GM18519 (cell line): ENCODE data around the gene CADPS2.
"Not testable (repeated sequence)": the region's sequence is repeated elsewhere in the genome, so short reads cannot be mapped to it uniquely, and the experiment has no call there.

Source experiments
- ATAC-seq: cut with Tn5 transposase; IDR thresholded peaks from one replicate; pipeline ENCODE4 v1.9.1; 2021; ENCODE audit warnings: mild to moderate bottlenecking, moderate library complexity; ENCODE audit not compliant: unreplicated experiment, low FRiP score

The CADPS2 gene

DNA sequence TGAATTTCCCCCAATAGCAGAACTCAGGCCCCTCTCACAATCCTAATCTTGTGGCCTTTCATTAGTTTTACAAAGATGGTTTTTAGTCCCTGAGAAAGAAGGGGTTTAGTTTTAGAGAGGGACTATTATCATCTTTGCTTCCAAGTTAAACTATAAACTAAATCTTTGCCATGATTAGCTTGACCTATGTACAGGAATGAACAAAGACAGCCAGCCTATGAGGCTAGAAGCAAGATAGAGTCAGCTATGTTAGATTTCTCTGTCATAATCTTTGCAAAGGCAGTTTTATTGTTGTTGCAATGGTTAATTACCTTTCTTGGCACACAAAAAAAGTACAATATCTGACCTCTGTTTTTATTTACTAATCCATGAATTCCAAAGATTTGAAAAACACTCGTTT is 206.4 kb downstream of the CADPS2 start:
- no peak for ATAC-seq

DNA sequence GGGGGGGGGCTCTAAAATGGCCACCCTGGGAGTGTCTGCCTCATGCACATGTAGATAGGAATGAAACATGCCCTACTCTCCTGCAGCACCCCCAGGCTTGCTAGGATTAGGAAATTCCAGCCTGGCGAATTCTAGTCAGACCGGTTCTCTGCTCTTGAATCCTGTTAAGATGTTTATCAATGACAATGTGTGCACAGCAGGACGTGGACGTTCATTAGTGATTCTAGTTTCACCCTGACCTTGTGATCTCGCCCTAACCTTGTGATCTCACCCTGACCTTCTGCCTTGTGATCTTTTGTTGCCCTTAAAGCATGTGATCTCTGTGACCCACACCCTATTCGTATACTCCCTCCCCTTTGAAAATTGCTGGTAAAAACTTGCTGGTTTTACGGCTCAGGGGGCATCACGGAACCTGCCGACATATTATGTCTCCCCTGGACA is 207.0 kb downstream of the CADPS2 start:
- not testable (repeated sequence) for ATAC-seq

DNA sequence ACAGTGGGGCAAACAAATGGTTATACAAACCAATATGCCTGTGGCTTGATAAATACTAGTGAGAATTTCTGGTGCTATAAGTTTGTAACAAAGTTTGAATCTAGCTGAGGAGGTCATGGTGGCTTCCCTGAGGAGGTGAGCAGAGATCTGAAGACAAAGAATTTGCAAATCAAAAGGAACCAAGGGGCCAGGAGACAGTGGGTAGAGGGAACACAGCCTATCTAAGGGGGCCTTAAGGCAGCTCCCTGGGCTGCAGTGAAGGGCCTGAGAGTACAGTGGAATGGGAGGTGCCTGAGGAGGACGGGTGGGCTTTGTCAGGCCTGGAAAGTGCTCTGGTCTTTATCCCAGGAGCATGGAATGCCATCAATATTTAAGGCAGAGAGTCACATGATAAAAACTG is 209.1 kb downstream of the CADPS2 start:
- ATAC-seq: no peak

DNA sequence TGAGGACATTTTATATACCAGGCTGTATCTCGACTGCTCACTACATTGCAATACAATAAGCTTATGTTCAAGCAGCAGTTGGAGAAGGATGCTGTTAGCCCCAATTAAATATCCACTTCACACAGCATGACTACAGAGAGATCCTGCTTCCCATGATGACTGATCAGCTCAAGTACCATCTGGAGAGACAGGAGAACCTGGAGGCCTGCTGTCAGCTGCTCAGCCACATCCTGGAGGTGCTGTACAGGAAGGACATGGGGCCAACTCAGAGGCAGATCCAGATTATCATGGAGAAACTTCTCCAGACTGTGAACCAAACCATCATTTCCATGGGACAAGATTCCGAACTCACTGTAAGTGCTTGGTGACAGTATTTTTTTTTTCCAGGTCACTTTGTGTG is 209.8 kb downstream of the CADPS2 start:
- no peak for ATAC-seq

DNA sequence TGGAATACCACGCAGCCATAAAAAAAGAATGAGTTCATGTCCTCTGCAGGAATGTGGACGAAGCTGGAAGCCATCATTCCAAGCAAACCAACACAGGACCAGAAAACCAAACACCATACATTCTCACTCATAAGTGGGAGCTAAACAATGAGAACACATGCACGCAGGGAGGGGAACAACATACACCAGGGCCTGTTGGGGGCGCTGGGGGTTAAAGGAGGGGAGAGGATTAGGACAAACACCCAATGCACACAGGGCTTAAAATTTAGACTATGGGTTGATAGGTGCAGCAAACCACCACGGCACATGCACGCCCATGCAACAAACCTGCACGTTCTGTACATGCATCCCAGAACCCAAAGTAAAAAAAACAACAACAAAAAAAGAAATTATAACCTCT is 210.6 kb downstream of the CADPS2 start:
- ATAC-seq: no peak

DNA sequence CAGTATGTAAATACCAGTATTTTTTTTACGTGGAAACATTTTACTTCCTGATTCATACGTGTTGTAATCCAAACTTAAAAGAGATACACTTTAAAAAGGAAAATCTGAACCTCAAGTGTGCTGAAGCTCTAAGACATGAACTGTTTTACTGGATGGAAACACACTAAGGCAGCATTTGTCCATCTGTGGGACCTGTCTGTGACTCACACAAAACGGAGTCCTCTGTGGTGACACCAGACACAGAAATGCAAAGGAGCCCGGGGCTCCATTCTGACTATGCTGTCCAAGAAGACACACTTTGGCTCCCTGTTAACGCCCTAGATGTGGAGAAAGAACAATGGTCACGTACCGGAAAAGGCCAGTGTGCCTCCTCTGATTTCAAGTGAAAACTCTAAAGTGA is 211.2 kb downstream of the CADPS2 start:
- no peak for ATAC-seq

DNA sequence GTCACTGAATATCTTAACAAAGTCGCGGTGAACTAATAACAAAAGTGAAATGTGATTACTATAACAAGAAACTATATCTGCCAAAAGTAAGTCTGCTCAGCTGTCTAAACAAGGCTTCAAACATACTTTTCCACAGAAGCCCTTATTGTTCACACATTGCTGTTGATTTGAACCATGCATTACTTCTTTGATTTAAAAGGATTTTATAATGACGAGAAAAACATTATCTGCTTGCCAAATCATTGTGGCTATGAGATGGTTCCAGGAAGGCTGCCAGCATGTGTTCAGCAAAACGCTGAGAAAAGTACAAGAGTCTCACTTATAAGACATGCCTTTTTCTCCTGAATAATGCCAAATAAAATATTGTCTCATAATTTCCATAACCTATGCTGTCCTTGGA is 211.8 kb downstream of the CADPS2 start:
- no peak for ATAC-seq

DNA sequence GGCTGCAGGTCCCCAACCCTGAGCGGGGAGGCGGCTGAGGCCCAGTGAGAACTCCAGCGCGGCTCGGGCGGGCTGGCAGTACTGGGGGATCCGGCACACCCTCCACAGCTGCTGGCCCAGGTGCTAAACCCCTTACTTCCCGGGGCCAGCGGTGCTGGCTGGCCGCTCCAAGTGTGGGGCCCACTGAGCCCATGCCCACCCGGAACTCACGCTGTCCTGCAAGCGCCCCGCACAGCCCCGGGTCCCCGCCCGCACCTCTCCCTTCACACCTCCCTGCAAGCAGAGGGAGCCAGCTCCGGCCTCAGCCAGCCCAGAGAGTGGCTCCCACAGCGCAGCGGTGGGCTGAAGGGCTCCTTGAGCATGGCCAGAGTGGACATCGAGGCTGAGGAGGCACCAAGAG is 212.3 kb downstream of the CADPS2 start:
- no peak for ATAC-seq

DNA sequence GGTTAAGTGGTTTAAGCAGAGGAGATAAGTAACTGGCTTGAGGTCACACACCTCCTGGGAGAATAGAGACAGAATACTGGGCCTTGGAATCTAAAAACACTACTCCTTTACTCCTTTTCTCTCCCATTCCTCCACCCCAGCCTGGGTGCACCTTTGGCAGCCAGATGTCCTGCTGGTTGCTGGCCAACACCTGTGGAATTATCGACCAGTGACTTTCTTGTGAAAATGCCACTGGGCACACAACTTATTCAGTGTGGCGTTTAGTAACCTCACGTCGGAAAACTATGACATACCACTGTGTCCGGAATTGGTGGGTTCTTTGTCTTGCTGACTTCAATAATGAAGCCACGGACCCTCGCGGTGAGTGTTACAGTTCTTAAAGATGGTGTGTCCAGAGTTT is 213.7 kb downstream of the CADPS2 start:
- no peak for ATAC-seq

DNA sequence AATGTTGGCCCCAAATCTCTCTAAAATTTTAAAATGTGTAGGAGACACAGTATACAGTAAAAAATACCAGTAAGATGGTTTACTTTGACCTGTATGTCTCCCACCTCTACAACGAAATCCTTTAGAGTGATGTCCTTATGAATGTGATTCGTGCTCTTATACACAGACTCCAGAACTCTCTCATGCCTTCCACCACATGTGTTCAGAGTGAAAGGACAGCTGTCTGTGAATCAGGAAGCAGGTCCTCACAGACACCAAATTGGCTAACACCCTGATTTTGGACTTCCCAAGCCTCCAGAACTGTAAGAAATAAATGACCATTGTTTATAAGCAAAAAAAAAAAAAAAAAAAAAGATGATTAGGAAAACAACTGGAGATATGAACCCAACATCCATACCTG is 222.5 kb downstream of the CADPS2 start:
- no peak for ATAC-seq

DNA sequence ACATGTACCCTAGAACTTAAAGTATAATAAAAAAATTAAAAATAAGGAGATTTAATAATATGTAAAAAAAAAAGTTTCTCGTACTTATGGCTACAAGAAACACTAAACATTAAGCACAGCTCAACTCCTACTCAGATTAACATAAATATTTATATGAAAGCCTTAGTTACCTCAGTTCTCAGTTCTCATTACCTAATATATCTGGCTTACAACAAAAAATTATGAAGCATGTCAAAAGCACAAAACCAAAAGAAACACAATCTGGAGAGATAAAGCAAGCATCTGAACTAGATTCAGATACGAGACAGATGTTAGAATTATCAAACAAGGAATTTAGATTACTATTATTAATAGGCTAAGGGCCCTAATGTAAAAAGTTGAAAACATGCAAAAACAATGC is 227.4 kb downstream of the CADPS2 start:
- no peak for ATAC-seq

DNA sequence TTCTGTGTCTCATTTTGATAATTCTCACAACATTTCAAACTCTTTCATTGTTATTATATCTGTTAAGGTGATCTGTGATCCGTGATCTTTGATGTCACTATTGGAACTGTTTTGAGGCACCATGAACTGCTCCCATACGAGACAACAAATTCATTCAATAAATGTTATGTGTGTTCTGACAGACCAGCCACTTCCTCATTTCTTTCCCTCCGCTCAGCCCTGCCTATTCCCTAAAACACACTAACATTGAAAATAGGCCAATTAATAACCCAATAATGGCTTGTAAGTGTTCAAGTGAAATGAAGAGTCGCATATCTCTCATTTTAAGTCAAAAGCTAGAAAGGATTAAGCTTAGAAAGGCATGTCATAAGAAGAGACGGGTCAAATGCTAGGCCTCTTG is 232.6 kb downstream of the CADPS2 start:
- ATAC-seq: no peak

DNA sequence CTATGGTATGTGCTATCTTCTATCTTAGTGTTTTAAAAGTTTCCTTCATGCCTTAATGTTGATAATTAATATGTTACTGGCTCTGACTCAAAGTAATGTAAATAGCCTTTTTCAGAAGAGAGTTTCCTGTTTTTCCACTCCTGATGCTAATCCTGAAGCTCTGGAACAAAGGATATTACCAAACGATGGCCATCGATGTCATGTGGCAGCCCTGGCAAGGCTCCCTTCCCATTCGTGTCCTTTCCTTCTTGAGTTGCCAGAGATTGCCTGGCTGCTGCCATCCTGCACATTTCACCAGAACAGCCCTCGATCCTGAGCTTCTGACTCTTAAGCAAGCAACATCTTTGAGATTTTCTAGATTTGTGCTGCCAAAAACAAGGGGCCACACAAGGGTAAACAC is 233.4 kb downstream of the CADPS2 start:
- no peak for ATAC-seq

DNA sequence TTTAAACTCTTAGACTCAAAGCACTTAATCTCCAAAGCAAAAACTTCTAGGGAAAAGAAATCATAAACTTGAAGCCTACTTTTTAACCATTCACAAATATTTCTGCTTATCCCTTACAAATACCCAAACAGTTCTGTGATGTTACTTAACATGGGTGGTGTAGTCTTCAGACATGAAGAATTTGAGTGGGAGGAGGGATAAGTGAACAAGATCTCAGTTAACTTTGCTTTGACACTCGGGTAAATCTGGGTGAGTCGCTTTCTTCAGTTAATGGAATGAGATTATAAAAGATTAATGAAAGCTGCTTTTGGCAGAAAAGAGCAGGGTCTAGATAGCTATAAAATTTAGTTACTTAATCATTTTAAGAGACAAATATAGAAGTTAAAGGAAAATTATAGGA is 234.8 kb downstream of the CADPS2 start:
- ATAC-seq: no peak

DNA sequence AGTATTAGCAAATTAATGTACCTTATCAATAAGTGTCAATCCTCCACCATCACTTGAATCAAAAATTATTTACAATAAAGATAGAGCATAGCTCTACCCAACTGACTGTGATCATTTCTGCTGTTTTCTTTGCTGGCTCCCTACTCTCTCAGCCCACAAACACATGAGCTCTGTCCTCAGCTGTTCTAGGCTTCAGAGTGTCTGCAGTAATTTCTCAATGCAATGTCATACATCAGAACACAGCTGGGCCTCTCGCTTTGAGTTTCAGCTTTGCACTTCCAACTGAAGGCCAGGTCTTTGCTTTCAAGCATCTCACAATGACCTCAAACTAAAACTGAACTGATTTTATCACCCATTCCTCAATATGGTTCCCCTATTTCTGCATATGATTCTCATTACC is 243.0 kb downstream of the CADPS2 start:
- no peak for ATAC-seq

DNA sequence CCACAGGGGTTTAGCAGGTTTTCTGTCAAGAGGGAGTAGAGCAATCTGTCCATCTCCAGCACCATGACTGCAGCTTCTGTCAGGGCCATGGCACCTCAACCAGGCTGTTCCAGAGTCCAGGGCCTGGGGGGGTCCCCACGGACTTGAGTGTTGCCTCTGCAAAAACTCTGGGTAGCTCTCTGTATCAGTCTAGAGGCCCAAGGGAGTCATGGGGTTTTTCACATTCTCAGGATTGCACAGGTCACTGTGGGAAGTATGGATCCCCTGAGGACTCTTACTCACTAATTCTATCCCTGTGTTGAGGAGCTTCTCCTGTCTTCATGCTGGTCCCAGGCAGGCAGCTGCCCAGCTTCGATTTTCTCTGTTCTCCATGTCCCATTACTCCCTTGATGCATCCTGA is 247.8 kb downstream of the CADPS2 start:
- no peak for ATAC-seq

DNA sequence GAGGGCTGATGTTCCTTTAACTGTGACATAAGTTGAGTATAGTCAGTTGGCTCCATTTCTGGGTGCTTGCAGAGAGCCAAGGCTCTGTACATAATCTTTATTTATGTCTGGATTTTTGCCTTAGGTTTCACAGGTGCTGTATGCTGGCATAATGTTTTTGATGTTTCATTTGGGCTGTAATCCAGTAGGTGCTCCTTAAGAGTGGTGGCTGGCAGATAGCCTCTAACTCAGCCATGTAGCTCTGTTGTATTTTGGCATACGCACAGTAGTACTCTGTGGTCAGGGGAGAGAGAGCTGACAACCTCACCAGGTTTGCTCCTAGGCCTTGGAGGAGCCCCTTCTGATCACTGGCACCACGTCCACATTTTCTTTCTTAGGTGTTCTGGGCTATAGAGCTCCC is 248.5 kb downstream of the CADPS2 start:
- ATAC-seq: no peak

DNA sequence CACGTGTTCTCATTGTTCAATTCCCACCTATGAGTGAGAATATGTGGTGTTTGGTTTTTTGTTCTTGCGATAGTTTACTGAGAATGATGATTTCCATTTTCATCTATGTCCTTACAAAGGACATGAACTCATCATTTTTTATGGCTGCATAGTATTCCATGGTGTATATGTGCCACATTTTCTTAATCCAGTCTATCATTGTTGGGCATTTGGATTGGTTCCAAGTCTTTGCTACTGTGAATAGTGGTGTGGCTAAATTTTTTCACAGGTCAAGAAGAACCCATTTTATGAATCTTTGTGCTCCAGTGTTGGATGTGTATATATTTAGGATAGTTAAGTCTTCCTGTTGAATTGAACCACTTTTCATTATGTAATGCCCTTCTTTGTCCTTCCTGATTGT is 250.8 kb downstream of the CADPS2 start:
- ATAC-seq: not testable (repeated sequence)

DNA sequence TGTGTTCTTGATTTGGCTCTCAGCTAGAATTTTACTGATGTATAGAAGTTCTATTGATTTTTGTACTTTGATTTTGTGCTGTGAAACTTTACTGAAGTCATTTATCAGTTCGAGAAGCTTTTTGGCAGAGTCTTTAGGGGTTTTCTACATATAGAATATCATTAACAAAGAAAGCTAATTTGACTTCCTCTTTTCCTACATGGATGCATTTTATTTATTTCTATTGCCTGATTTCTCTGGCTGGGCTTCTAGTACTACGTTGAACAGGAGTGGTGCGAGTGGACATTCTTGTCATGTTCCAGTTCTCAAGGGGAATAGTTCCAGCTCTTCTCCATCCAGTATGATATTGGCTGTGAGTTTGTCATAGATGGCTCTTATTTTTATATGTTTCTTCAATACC is 252.8 kb downstream of the CADPS2 start:
- ATAC-seq: no peak

DNA sequence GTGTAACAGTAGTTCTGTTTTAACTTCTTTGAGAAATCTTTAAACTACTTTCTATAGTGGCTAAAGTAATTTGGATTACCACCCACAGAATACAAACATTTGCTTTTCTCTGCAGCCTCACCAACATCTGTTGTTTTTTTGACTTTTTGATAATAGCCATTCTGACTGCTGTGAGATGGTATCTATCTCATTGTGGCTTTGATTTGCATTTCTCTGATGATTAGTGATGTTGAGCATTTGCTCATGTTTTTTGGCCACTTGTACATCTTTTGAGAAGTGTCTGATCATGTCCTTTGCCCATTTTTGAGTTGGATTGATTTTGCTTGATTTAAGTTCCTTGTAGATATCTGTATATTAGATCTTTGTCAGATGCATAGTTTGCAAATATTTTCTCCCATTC is 254.0 kb downstream of the CADPS2 start:
- no peak for ATAC-seq

DNA sequence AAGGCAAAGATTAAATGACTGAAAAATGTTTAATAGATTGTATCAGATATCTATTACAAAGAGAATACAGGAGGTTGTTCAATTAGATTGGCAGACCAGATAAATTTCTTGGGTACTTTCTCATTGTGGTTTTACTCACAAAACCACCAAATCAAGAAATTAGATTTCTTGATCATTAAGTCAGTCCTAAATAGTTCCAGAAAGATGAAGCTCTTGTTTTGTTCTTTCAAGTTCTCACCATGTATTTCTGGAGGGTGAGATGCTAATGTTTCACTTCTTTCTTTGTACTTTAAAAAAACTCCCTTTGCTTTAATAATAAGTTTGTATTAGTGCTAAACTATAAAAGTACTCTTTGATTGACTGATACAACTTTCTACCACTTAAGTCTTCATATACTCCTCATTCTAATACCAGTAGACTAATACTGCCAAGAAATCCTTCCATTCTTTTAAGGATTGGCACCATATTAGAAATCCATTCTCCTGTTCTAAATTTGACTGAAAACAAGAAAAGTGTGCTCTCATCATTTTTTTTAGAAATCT is 256.8 kb downstream of the CADPS2 start:
- ATAC-seq: no peak

DNA sequence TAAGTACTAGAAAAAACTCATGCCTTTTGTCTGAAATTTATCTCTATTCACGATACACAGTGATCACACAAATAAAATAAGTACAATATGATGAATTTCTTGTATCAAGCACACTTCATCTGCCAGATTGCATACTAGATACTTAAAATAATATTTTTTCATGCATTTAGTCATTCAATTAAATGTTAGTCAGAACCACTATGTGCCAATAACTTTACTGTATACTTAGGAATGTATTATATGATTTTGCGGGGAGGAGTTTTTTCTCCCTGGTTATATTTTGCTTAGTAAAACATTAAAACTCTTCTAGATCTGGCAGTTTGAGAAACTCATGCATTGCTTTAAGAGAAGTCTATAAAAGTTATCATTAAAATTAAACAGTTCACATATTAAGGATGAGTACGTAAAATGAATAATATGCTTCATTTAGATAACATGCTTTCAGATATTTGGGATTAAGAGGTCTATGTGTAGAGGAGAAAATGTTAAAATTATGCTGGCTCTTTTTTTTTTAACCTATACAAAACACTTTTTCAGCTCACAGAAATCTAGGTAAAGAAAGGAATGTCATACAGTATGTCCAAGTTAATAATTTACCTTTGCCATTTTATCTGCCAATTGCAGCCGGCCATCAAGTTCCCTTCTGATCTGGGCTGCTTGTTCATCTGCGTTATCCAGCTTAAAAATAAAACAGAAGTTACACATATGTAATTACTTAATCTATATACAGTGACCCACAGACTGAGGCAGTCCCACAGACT is 257.4 kb downstream of the CADPS2 start:
- no peak for ATAC-seq

DNA sequence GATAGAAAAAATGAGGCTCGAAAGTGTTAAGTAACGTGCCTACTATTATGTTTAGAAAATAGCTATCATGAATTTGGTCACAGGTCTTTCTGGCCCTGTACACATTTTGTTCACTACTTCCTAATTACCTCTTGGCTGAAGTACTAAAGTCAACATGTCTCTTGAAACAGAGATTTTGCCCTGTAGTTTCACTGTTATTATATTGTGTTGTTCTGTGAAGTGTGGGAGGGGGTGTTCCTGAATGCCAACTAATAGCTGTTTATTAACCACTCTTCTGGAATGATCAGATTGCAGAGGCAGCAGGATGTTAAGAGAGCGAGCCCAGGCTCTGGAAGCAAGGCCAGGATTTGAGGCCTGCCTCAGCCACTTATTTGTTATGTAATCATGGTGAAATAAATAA is 259.5 kb downstream of the CADPS2 start:
- no peak for ATAC-seq
